ENCODE measurements around the gene KCTD20.
"Not testable (repeated sequence)": the region's sequence is repeated elsewhere in the genome, so short reads cannot be mapped to it uniquely, and the experiment has no call there.

DNA sequence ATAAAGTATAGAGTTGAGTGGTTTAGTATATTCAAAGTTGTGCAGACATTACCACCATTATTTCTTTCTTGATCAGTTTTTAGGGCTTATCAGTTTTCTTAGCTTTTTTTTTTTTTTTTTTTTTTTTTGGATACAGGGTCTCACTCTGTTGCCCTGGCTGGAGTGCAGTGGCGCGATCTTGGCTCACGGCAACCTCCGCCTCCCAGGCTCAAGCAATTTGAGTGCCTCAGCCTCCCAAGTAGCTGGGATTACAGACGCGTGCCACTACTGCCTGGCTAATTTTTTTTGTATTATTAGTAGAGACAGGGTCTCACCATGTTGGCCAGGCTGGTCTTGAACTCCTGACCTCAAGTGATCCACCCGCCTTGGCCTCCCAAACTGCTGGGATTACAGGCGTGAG lies 10.1 kb downstream of the KCTD20 start:
- not testable (repeated sequence) for TF ChIP-seq POLR2A, EP300 (IDR thresholded peaks at IDR 0.05)
- TF ChIP-seq, protein P1, sequence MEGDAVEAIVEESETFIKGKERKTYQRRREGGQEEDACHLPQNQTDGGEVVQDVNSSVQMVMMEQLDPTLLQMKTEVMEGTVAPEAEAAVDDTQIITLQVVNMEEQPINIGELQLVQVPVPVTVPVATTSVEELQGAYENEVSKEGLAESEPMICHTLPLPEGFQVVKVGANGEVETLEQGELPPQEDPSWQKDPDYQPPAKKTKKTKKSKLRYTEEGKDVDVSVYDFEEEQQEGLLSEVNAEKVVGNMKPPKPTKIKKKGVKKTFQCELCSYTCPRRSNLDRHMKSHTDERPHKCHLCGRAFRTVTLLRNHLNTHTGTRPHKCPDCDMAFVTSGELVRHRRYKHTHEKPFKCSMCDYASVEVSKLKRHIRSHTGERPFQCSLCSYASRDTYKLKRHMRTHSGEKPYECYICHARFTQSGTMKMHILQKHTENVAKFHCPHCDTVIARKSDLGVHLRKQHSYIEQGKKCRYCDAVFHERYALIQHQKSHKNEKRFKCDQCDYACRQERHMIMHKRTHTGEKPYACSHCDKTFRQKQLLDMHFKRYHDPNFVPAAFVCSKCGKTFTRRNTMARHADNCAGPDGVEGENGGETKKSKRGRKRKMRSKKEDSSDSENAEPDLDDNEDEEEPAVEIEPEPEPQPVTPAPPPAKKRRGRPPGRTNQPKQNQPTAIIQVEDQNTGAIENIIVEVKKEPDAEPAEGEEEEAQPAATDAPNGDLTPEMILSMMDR (IDR thresholded peaks at IDR 0.05): not testable (repeated sequence)

All from tibial nerve (tissue), 4 donors.